NCI-H187 (cell line): ENCODE data around the gene MYL4.
A peak's percentile ranks its signal among the peaks of the same experiment; 100 is the strongest.
"Not testable (repeated sequence)": the region's sequence is repeated elsewhere in the genome, so short reads cannot be mapped to it uniquely, and the experiment has no call there.

Experiments used
- DNase-seq, 2 experiments: peaks; one replicate each; lab custom pipeline; 2025; lab: John Stamatoyannopoulos, UW

Gene MYL4

GRCh38 chr17:47193931-47194511 is 15.1 kb upstream of the MYL4 start:
- DNase-seq: no peak

- DNase-seq: no peak
Measured at GRCh38 chr17:47197821-47198220, 11.3 kb upstream of the MYL4 start.

- no peak for DNase-seq
Measured at GRCh38 chr17:47199627-47200324, 9.4 kb upstream of the MYL4 start.

- DNase-seq: no peak
Measured at GRCh38 chr17:47200325-47200664, 8.9 kb upstream of the MYL4 start.

- no peak for DNase-seq
Measured at GRCh38 chr17:47201166-47201565, 8.0 kb upstream of the MYL4 start.

GRCh38 chr17:47203984-47204721 is 5.0 kb upstream of the MYL4 start:
- no peak for DNase-seq

GRCh38 chr17:47204722-47205418 is 4.3 kb upstream of the MYL4 start:
- DNase-seq: no peak

- DNase-seq: peak; percentile 20 to 54
Measured at GRCh38 chr17:47205419-47205963, 3.7 kb upstream of the MYL4 start.

- DNase-seq: no peak
Measured at GRCh38 chr17:47207143-47208067, 1.7 kb upstream of the MYL4 start.

- no peak for DNase-seq
Measured at GRCh38 chr17:47209499-47209898, 351 bp downstream of the MYL4 start.

GRCh38 chr17:47210105-47210504 is 957 bp downstream of the MYL4 start:
- DNase-seq: no peak

- DNase-seq: no peak
Measured at GRCh38 chr17:47210779-47211178, 1.6 kb downstream of the MYL4 start.

GRCh38 chr17:47212458-47212857 is 3.3 kb downstream of the MYL4 start:
- DNase-seq: no peak

GRCh38 chr17:47213540-47213939 is 4.4 kb downstream of the MYL4 start:
- DNase-seq: no peak

GRCh38 chr17:47214931-47215330 is 5.8 kb downstream of the MYL4 start:
- DNase-seq: no peak

- not testable (repeated sequence) for DNase-seq
Measured at GRCh38 chr17:47216821-47217220, 7.7 kb downstream of the MYL4 start.

GRCh38 chr17:47217279-47217678 is 8.1 kb downstream of the MYL4 start:
- DNase-seq: not testable (repeated sequence)

GRCh38 chr17:47218896-47219430 is 9.8 kb downstream of the MYL4 start:
- no peak for DNase-seq

- no peak for DNase-seq
Measured at GRCh38 chr17:47219621-47220475, 10.7 kb downstream of the MYL4 start.

- no peak for DNase-seq
Measured at GRCh38 chr17:47220531-47220999, 11.4 kb downstream of the MYL4 start.
